K562 (cell line): Measurements from ENCODE around the gene DIPK1A. TPM values are rescaled to one million over a fixed set of nuclear protein-coding genes. Genes with fewer than 3 reads are reported as not detected.

ENCODE experiments used
- ATAC-seq: fragments of 200-7000 bp; cut with Tn5 transposase; 3 replicates; pipeline ENCODE4 v1.9.1; 2020; ENCODE audit warnings: moderate library complexity
- BruUV-seq: library from RNA; stranded (reverse); fragments of 400-500 nt; replicated peaks from 2 replicates; lab custom pipeline; 2021; lab: Mats Ljungman, UMichigan
- CTCF ChIA-PET: fragments of 300-600 bp; formaldehyde crosslinking; extraction: SDS; loops from one replicate; lab custom pipeline; 2021; ENCODE audit warnings: low intra/inter-chr PET ratio; lab: Yijun Ruan, JAX
- POLR2A ChIA-PET: fragments of 300-600, 350-650 bp; sonication (Branson Sonifier 250); formaldehyde crosslinking; extraction: SDS; loops from one replicate; lab custom pipeline; 2021; ENCODE audit warnings: antibody characterized with exemption, inconsistent platforms; lab: Yijun Ruan, JAX
- DNase-seq, 4 experiments: peaks; one replicate each; pipeline versions ENCODE4 v3.0.0 to v3.0.0-alpha.2; 2011 to 2018; ENCODE audit warnings: low spot score in 3 of 4, mixed read lengths in 3 of 4; ENCODE audit errors: extremely low read depth in 1 of 4
- FAIRE-seq: peaks from 2 replicates; lab custom pipeline; 2011; peaks lifted over from hg19 to GRCh38; lab: Jason Lieb, UNC
- H2AFZ ChIP-seq: 2 replicates; pipeline ENCODE4 v1.6.0; 2011; ENCODE audit warnings: low read depth, low read length, control low read depth, inconsistent platforms
- H3K27ac ChIP-seq: fragments of 200-600 bp; 3 replicates; pipeline ENCODE4 v1.8.0; 2011; ENCODE audit warnings: low read depth, mild to moderate bottlenecking, control low read depth, inconsistent platforms, low read length, moderate library complexity, mixed read lengths; ENCODE audit errors: extremely low read depth
- H3K27me3 ChIP-seq, 2 experiments: fragments of 300-600 bp in 1 of 2; 2 replicates in 1 of 2; 3 replicates in 1 of 2; pipeline versions ENCODE4 v1.6.0 to v1.8.0; 2011; ENCODE audit warnings: inconsistent platforms in 2 of 2, low read length in 2 of 2, mild to moderate bottlenecking in 1 of 2, mixed read lengths in 1 of 2, moderate library complexity in 1 of 2; ENCODE audit not compliant: control insufficient read depth in 2 of 2, insufficient read depth in 2 of 2
- H3K36me3 ChIP-seq: fragments of 300-600 bp; 3 replicates; pipeline ENCODE4 v1.8.0; 2011; ENCODE audit warnings: mild to moderate bottlenecking, low read length, inconsistent platforms; ENCODE audit not compliant: control insufficient read depth, insufficient read depth
- H3K4me1 ChIP-seq, 2 experiments: fragments of 200-600 bp in 1 of 2; replicated peaks in 1 of 2; 2 replicates in 1 of 2; 3 replicates in 1 of 2; pipeline versions ENCODE4 v1.5.1 to v1.8.0; 2011; ENCODE audit warnings: inconsistent platforms in 2 of 2, low read length in 2 of 2, mild to moderate bottlenecking in 1 of 2, mixed read lengths in 1 of 2, moderate library complexity in 1 of 2; ENCODE audit not compliant: control insufficient read depth in 2 of 2, insufficient read depth in 2 of 2
- H3K4me2 ChIP-seq: 2 replicates; pipeline ENCODE4 v1.6.1; 2011; ENCODE audit warnings: low read length, control low read depth, inconsistent platforms, mixed read lengths; ENCODE audit not compliant: insufficient read depth
- H3K4me3 ChIP-seq: fragments of 200-600 bp; sonication (generic), shearing (Covaris generic); 2 replicates; pipeline ENCODE4 v1.5.1; 2016; ENCODE audit warnings: control low read depth, inconsistent platforms
- H3K79me2 ChIP-seq: fragments of 200-600 bp; 3 replicates; pipeline ENCODE4 v1.8.0; 2011; ENCODE audit warnings: low read length, inconsistent platforms; ENCODE audit not compliant: control insufficient read depth, insufficient read depth
- H3K9ac ChIP-seq, 2 experiments: 2 replicates each; pipeline versions ENCODE4 v1.6.0 to v1.6.1; 2011; ENCODE audit warnings: low read depth in 2 of 2, low read length in 2 of 2, control low read depth in 1 of 2, inconsistent platforms in 1 of 2, mild to moderate bottlenecking in 1 of 2, mixed read lengths in 1 of 2; ENCODE audit not compliant: insufficient read depth in 1 of 2
- H3K9me1 ChIP-seq: one replicate; pipeline ENCODE4 v1.6.0; 2011; ENCODE audit warnings: inconsistent platforms, mild to moderate bottlenecking, low read length, moderate library complexity; ENCODE audit not compliant: control insufficient read depth, insufficient read depth
- H3K9me3 ChIP-seq: replicated peaks from 2 replicates; pipeline ENCODE4 v1.5.1; 2011; ENCODE audit warnings: low read depth, low read length, inconsistent platforms; ENCODE audit not compliant: control insufficient read depth, insufficient read depth
- H4K20me1 ChIP-seq: replicated peaks from 2 replicates; pipeline ENCODE4 v1.6.1; 2011; ENCODE audit warnings: low read length, inconsistent platforms, mixed read lengths; ENCODE audit not compliant: control insufficient read depth, insufficient read depth
- CEBPG ChIP-seq, 3 experiments: fragments of 200-800 bp in 1 of 3; sonication (Bioruptor generic) in 1 of 3; sonication (generic) in 1 of 3; formaldehyde crosslinking in 1 of 3; IDR thresholded peaks in 2 of 3; conservative IDR thresholded peaks in 1 of 3; 2 replicates each; pipeline versions ENCODE4 v1.6.1 to v1.8.0; 2016 to 2022; ENCODE audit warnings: missing compliant biosample characterization in 2 of 3, missing genetic modification characterization in 2 of 3, mild to moderate bottlenecking in 1 of 3, missing genetic modification reagents in 1 of 3
- RFX1 ChIP-seq: fragments of 450-650 bp; IDR thresholded peaks from 2 replicates; pipeline ENCODE4 v1.6.1; 2016; ENCODE audit warnings: mild to moderate bottlenecking, moderate library complexity
- TAL1 ChIP-seq: fragments of 450-650 bp; IDR thresholded peaks from 2 replicates; pipeline ENCODE4 v1.6.1; 2016; ENCODE audit warnings: mild to moderate bottlenecking
- ZNF431 ChIP-seq: sonication (generic); formaldehyde crosslinking; IDR thresholded peaks from 2 replicates; pipeline ENCODE4 v1.8.0; 2022; ENCODE audit warnings: mild to moderate bottlenecking, missing genetic modification reagents
- ZNF766 ChIP-seq: fragments of 200-800 bp; sonication (Bioruptor generic); conservative IDR thresholded peaks from 2 replicates; pipeline ENCODE4 v1.6.1; 2016; ENCODE audit warnings: missing genetic modification characterization, missing compliant biosample characterization
- WGBS: fragments of 100-300 bp; shearing (Covaris generic); methylation state at CpG from one replicate; pipeline ENCODE4 v1.1.6; 2016; ENCODE audit warnings: low coverage, mixed read lengths; ENCODE audit not compliant: insufficient coverage; ENCODE audit errors: missing lambda C conversion rate; 5-methylcytosine and 5-hydroxymethylcytosine counted together
- in situ Hi-C: fragments of 300-500 bp; cut with MboI; formaldehyde crosslinking; loops from 4 replicates; pipeline ENCODE4 v1.15.0; 2018; ENCODE audit warnings: inconsistent platforms, mixed read lengths
- intact Hi-C: fragments of 100-400 bp; cut with micrococcal nuclease; formaldehyde crosslinking; loops from 2 replicates; pipeline ENCODE4 v1.14.2; 2022
- polyA plus RNA-seq, 8 experiments: library from polyadenylated mRNA; depleted of rRNA in 4 of 8; stranded (reverse) in 5 of 8; unstranded in 3 of 8; fragments of >200 nt; fragmentation: Nextera tagmentation in 2 of 8; fragmentation: Illumina TruSeq in 1 of 8; extraction: Ambion mirVana in 2 of 8; extraction: Trizol in 1 of 8; gene quantifications; 2 replicates each; pipeline versions ENCODE4 v1.2.1 to v1.2.3, GENCODE V29; 2011 to 2014; ENCODE audit warnings: inconsistent platforms in 1 of 8, missing spikeins in 1 of 8
- total RNA-seq, 7 experiments: library from RNA; depleted of rRNA in 6 of 7; stranded (reverse); fragments of >200 nt in 6 of 7; fragmentation: Illumina TruSeq in 2 of 7; extraction: Trizol in 2 of 7; gene quantifications; 2 replicates each; pipeline versions ENCODE4 v1.2.1 to v1.2.3, GENCODE V29; 2011 to 2021; ENCODE audit warnings: low replicate concordance in 1 of 7

DIPK1A gene
- total and polyA plus RNA-seq, 9 of the 15 experiments (the other 6 are each of a cell fraction or from before 2014, with no cell fraction given) = 0.54 to 2.5 (median 1.3) TPM

DNA sequence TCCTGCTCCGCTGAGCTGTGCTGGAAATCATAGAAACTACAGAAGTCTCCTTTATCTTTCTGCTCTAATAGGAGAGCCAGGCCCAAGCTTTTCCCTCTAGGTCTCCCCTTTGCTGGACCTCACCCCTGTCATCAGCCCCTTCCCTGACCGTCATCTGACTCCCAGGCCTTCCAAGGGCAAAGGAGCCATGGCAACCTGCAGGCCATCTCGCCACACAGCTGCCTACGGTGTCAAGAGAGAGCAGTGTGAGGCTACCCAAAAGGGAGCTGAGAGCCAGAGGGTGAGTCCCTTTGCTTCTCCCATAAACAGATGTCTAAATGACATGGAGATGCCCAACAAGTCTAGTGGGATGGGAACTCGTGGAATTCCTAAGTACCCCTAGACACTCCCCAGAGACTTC lies 37.6 kb upstream of the DIPK1A start:
- CTCF ChIA-PET = interaction anchor here (0.9 kb wide), 1 partner anchor 141 kb away, joined by 4 read pairs; no protein-coding TSS in a partner anchor
- 23% methylated on average over 5 of the region's 5 CpGs for WGBS
- H3K4me1 ChIP-seq = peaks cover 0 to 3% of the 10 kb centered on the region in 2 experiments; a peak in 1 of 5 replicates

DNA sequence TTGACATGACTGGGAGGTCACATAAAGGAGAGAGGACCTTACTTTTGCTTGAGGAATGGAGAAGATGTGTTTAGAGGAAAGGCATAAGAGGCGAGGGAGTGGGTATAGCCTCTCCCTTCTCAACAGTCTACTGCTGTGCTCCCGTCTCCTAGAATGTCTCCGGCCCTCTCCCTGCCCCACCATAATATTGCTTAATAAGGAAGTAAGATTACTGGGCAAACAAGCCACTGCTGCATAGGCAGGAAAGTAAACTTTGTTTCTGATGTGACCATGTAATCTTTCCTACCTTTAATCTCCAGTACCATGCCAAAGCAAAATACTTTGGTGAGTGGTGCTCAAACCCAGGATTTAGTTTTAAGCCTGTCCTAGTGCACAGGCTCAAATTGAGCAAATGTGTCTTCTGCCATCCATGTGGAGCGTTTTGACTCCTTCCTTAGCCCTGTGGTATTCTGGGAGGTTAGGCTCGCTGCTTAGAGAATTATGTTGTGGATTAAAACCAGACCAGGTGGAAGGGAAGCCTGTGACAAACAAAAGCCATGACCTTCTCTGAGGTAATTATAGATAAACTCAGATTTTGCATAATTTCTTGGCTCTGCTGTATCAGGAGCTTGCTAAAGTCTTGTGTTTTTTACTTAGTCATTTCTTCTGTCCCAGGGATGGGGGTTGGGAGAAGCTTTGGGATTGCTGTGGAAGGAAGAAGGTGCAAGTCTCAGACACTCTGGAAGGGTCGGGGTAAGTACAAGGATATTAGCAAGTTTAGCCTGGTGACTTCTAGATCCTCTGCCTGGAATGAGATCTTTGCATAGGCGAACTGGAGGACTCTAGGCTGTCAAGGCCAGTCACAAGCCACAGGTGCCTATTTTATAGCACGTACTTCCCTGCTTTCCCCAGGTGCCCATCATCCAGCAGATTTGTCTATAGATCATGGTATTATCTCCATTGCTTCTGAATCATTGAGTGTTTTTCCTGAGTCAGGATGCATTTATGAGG lies 34.5 kb upstream of the DIPK1A start:
- TF ChIP-seq ZNF766 (no peak), CEBPG (CRISPR knock-in tag; IDR thresholded peaks at IDR 0.05) (no peak), CEBPG (tag; conservative IDR thresholded peaks at IDR 0.05 in 1 of 2, IDR thresholded peaks at IDR 0.05 in 1 of 2) (peak in 1 of 2 experiments; percentile 57; a peak in 1 of 4 replicates), ZNF431 (CRISPR knock-in tag) (peak; percentile 74; the same call in 1 of the 2 replicates)
- TF ChIP-seq, all 486 proteins: peak for 2
- ATAC-seq = no peak
- H3K27ac ChIP-seq = no peak overlapping the region
- H3K9ac ChIP-seq = no peak overlapping the region
- H2AFZ ChIP-seq = peak overlapping the region; percentile 9; the same call in 1 of the 2 replicates
- no peak overlapping the region for H3K4me3 ChIP-seq
- in situ Hi-C loops (loop anchor here (5.0 kb wide), 1 partner anchor 33 kb away; the partner anchor contains the start of gene DIPK1A), intact Hi-C loops (loop anchor here (2.0 kb wide), 2 partner anchors 35 to 67 kb away; partner anchors contain the start of gene DIPK1A)
- H4K20me1 ChIP-seq = no peaks in the 10 kb centered on the region
- H3K79me2 ChIP-seq = no peaks in the 10 kb centered on the region
- H3K27me3 ChIP-seq = no peaks in the 10 kb centered on the region
- POLR2A ChIA-PET = no interaction called here
- DNase-seq = no peak
- H3K4me2 ChIP-seq = no peak overlapping the region
- no peaks in the 10 kb centered on the region for H3K9me3 ChIP-seq
- H3K9me1 ChIP-seq = no peaks in the 10 kb centered on the region
- H3K36me3 ChIP-seq = no peaks in the 10 kb centered on the region
- peaks cover 0 to 21% of the 10 kb centered on the region in 2 experiments; a peak in 3 of 5 replicates for H3K4me1 ChIP-seq
- no TSS peak for BruUV-seq
- CTCF ChIA-PET = interaction anchor here (2.0 to 7.0 kb wide), 2 partner anchors 27 to 136 kb away, joined by 13 to 125 read pairs; no protein-coding TSS in a partner anchor
- 17% methylated on average over 8 of the region's 8 CpGs for WGBS
- no peak for FAIRE-seq

More for the DNA sequence above, 37.6 kb upstream of the DIPK1A start:
- POLR2A ChIA-PET = interaction anchor here (1.1 kb wide), 1 partner anchor 37 kb away, joined by 3 read pairs; no protein-coding TSS in a partner anchor
- no peak overlapping the region; a peak in 1 of 4 replicates for H3K9ac ChIP-seq
- BruUV-seq = no TSS peak
- FAIRE-seq (no peak), DNase-seq (no peak), ATAC-seq (no peak)
- H2AFZ ChIP-seq = no peak overlapping the region
- H4K20me1 ChIP-seq = no peaks in the 10 kb centered on the region
- no peaks in the 10 kb centered on the region for H3K79me2 ChIP-seq
- no peaks in the 10 kb centered on the region for H3K9me3 ChIP-seq
- intact Hi-C loops (loop anchor here (1.0 kb wide), 1 partner anchor 16 kb away; no protein-coding TSS in a partner anchor), in situ Hi-C loops (loop anchor here (5.0 kb wide), 1 partner anchor 37 kb away; the partner anchor contains the start of gene DIPK1A)
- H3K4me2 ChIP-seq = no peak overlapping the region
- no peaks in the 10 kb centered on the region for H3K36me3 ChIP-seq
- no peaks in the 10 kb centered on the region for H3K9me1 ChIP-seq
- no peak overlapping the region for H3K4me3 ChIP-seq
- H3K27ac ChIP-seq = no peak overlapping the region
- TF ChIP-seq RFX1 (0 out of 2 replicates have a peak, but pooled peaks have one; percentile 10), TAL1 (no peak)
- H3K27me3 ChIP-seq = no peaks in the 10 kb centered on the region
